ENCODE measurements around the gene ITFG2.

The ITFG2 gene

GRCh38 chr12:2826036-2826435 is 13.6 kb downstream of the ITFG2 start:
- Histone ChIP-seq H3K9me2 (replicated peaks; ENCODE audit: insufficient read depth, low read length) (no peaks in the 10 kb centered on the region), H3F3A (ENCODE audit: insufficient read depth, low read length) (no peaks in the 10 kb centered on the region), H3K4me3 (ENCODE audit: low read length) (no peak overlapping the region), H3K27me3 (replicated peaks; ENCODE audit: insufficient read depth, low read length) (no peaks in the 10 kb centered on the region), H3K4me1 (ENCODE audit: low read length) (no peaks in the 10 kb centered on the region), H3K9me3 (replicated peaks; ENCODE audit: insufficient read depth, low read length) (no peaks in the 10 kb centered on the region), H2AFZ (ENCODE audit: low read length) (no peak overlapping the region), H3K9ac (ENCODE audit: low read length) (no peak overlapping the region), H3K4me2 (ENCODE audit: low read depth, low read length) (no peak overlapping the region), H3K36me3 (replicated peaks; ENCODE audit: insufficient read depth, low read length) (peaks cover 3% of the 10 kb centered on the region; the same call in 1 of the 2 replicates), H4K20me1 (ENCODE audit: insufficient read depth, low read length) (no peaks in the 10 kb centered on the region), H3K79me2 (ENCODE audit: low read length) (no peaks in the 10 kb centered on the region), H3K27ac (ENCODE audit: low read length) (no peak overlapping the region)
- no peak for DNase-seq
- TF ChIP-seq EZH2 (optimal IDR thresholded peaks at IDR 0.05; ENCODE audit: low read depth, low read length) (no peak), EZH2phosphoT487 (IDR thresholded peaks at IDR 0.05; ENCODE audit: low read length) (no peak), CTCF (IDR thresholded peaks at IDR 0.05; ENCODE audit: low read length) (no peak)

- Histone ChIP-seq H3K36me3 (replicated peaks; ENCODE audit: insufficient read depth, low read length) (peaks cover 3% of the 10 kb centered on the region; the same call in 1 of the 2 replicates), H3K79me2 (ENCODE audit: low read length) (no peaks in the 10 kb centered on the region), H3K27me3 (replicated peaks; ENCODE audit: insufficient read depth, low read length) (no peaks in the 10 kb centered on the region)
Observed at GRCh38 chr12:2826721-2827515, 14.4 kb downstream of the ITFG2 start.

GRCh38 chr12:2829275-2829674 is 16.8 kb downstream of the ITFG2 start:
- Histone ChIP-seq H3K9me3 (replicated peaks; ENCODE audit: insufficient read depth, low read length) (no peaks in the 10 kb centered on the region), H3F3A (ENCODE audit: insufficient read depth, low read length) (no peaks in the 10 kb centered on the region), H3K9me2 (replicated peaks; ENCODE audit: insufficient read depth, low read length) (no peaks in the 10 kb centered on the region), H3K4me1 (ENCODE audit: low read length) (no peaks in the 10 kb centered on the region), H2AFZ (ENCODE audit: low read length) (no peak overlapping the region), H3K9ac (ENCODE audit: low read length) (no peak overlapping the region), H3K36me3 (replicated peaks; ENCODE audit: insufficient read depth, low read length) (peaks cover 3% of the 10 kb centered on the region; the same call in 1 of the 2 replicates), H3K79me2 (ENCODE audit: low read length) (no peaks in the 10 kb centered on the region), H3K27me3 (replicated peaks; ENCODE audit: insufficient read depth, low read length) (no peaks in the 10 kb centered on the region), H3K4me3 (ENCODE audit: low read length) (no peak overlapping the region), H3K4me2 (ENCODE audit: low read depth, low read length) (no peak overlapping the region), H4K20me1 (ENCODE audit: insufficient read depth, low read length) (no peaks in the 10 kb centered on the region), H3K27ac (ENCODE audit: low read length) (no peak overlapping the region)
- no peak for DNase-seq
- TF ChIP-seq EZH2phosphoT487 (IDR thresholded peaks at IDR 0.05; ENCODE audit: low read length), result no peak
- no peak for TF ChIP-seq CTCF (IDR thresholded peaks at IDR 0.05; ENCODE audit: low read length)
- TF ChIP-seq EZH2 (optimal IDR thresholded peaks at IDR 0.05; ENCODE audit: low read depth, low read length), result no peak

More at GRCh38 chr12:2826721-2827515, 14.4 kb downstream of the ITFG2 start:
- DNase-seq, result no peak
- no peaks in the 10 kb centered on the region for H3K4me1 ChIP-seq (ENCODE audit: low read length)
- no peaks in the 10 kb centered on the region for H3K9me2 ChIP-seq (replicated peaks; ENCODE audit: insufficient read depth, low read length)
- no peak overlapping the region for H3K9ac ChIP-seq (ENCODE audit: low read length)
- H2AFZ ChIP-seq (ENCODE audit: low read length), result no peak overlapping the region
- no peaks in the 10 kb centered on the region for H3K9me3 ChIP-seq (replicated peaks; ENCODE audit: insufficient read depth, low read length)
- TF ChIP-seq CTCF (IDR thresholded peaks at IDR 0.05; ENCODE audit: low read length) (no peak), EZH2 (optimal IDR thresholded peaks at IDR 0.05; ENCODE audit: low read depth, low read length) (no peak), EZH2phosphoT487 (IDR thresholded peaks at IDR 0.05; ENCODE audit: low read length) (no peak)
- no peaks in the 10 kb centered on the region for H4K20me1 ChIP-seq (ENCODE audit: insufficient read depth, low read length)
- no peak overlapping the region for H3K4me2 ChIP-seq (ENCODE audit: low read depth, low read length)
- H3K4me3 ChIP-seq (ENCODE audit: low read length), result no peak overlapping the region
- H3K27ac ChIP-seq (ENCODE audit: low read length), result no peak overlapping the region
- H3F3A ChIP-seq (ENCODE audit: insufficient read depth, low read length), result no peaks in the 10 kb centered on the region

Data from MM.1S (cell line).